Measurements from ENCODE around the gene AADAT.

DNA sequence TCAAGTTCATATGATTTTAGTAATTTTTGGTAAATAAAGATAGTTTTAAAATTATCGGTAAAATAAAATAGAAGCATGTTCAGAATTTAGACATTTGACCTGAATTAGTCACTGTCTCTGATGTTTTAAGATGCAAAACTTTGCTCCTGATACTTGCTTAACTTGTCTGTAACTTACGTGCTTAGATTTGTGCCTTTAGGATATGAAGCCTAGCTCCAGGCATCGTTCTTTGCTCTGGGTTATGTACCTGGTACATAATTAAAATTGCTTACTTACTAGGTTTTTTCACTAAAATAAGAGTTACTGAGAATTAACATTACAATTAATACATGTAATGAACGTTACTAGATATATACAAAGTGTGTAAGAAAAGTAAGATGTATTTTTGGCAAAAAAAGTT, 24.9 kb upstream of the AADAT start:
- TF ChIP-seq, protein P1, sequence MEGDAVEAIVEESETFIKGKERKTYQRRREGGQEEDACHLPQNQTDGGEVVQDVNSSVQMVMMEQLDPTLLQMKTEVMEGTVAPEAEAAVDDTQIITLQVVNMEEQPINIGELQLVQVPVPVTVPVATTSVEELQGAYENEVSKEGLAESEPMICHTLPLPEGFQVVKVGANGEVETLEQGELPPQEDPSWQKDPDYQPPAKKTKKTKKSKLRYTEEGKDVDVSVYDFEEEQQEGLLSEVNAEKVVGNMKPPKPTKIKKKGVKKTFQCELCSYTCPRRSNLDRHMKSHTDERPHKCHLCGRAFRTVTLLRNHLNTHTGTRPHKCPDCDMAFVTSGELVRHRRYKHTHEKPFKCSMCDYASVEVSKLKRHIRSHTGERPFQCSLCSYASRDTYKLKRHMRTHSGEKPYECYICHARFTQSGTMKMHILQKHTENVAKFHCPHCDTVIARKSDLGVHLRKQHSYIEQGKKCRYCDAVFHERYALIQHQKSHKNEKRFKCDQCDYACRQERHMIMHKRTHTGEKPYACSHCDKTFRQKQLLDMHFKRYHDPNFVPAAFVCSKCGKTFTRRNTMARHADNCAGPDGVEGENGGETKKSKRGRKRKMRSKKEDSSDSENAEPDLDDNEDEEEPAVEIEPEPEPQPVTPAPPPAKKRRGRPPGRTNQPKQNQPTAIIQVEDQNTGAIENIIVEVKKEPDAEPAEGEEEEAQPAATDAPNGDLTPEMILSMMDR (IDR thresholded peaks at IDR 0.05 in 4 of 5, conservative IDR thresholded peaks at IDR 0.05 in 1 of 5) = no peak
- no peak for TF ChIP-seq POLR2A (IDR thresholded peaks at IDR 0.05)

All from gastrocnemius medialis (tissue), 4 donors.